Loucy (cell line): ENCODE measurements around the gene COL26A1.

Source experiments
- H2AFZ ChIP-seq: fragments of 200-600 bp; sonication (generic); 2 replicates; pipeline ENCODE4 v1.6.0; 2016; ENCODE audit warnings: antibody characterized with exemption, mild to moderate bottlenecking, low read length, moderate library complexity
- H3F3A ChIP-seq: fragments of 200-600 bp; 2 replicates; pipeline ENCODE4 v1.6.0; 2016; ENCODE audit warnings: antibody characterized with exemption, low read depth, mild to moderate bottlenecking
- H3K27me3 ChIP-seq: fragments of 200-600 bp; sonication (generic); 2 replicates; pipeline ENCODE4 v1.6.1; 2014; ENCODE audit warnings: low read length, mild to moderate bottlenecking; ENCODE audit not compliant: insufficient read depth, poor library complexity, severe bottlenecking
- H3K36me3 ChIP-seq: fragments of 200-600 bp; sonication (generic); 2 replicates; pipeline ENCODE4 v1.6.1; 2016; ENCODE audit warnings: low read length; ENCODE audit not compliant: insufficient read depth
- H3K4me1 ChIP-seq: fragments of 200-600 bp; sonication (generic); 2 replicates; pipeline ENCODE4 v1.5.1; 2014; ENCODE audit warnings: low read length, mild to moderate bottlenecking; ENCODE audit not compliant: insufficient read depth, poor library complexity, severe bottlenecking
- H3K4me2 ChIP-seq: fragments of 200-600 bp; sonication (generic); 2 replicates; pipeline ENCODE4 v1.6.0; 2014; ENCODE audit warnings: antibody characterized with exemption, low read length, low read depth, mild to moderate bottlenecking; ENCODE audit not compliant: poor library complexity, severe bottlenecking
- H3K4me3 ChIP-seq: fragments of 200-600 bp; sonication (generic); 2 replicates; pipeline ENCODE4 v1.5.1; 2014; ENCODE audit warnings: low read length, mild to moderate bottlenecking, mixed read lengths; ENCODE audit not compliant: poor library complexity, severe bottlenecking
- H3K79me2 ChIP-seq: fragments of 200-600 bp; sonication (generic); 2 replicates; pipeline ENCODE4 v1.6.1; 2014; ENCODE audit warnings: low read length; ENCODE audit not compliant: insufficient read depth
- H3K9ac ChIP-seq: fragments of 200-600 bp; sonication (generic); 2 replicates; pipeline ENCODE4 v1.6.0; 2014; ENCODE audit warnings: mild to moderate bottlenecking, low read depth, low read length, moderate library complexity; ENCODE audit not compliant: poor library complexity, severe bottlenecking
- H3K9me2 ChIP-seq: fragments of 200-600 bp; sonication (generic); replicated peaks from 2 replicates; pipeline ENCODE4 v1.6.1; 2016; ENCODE audit warnings: low read depth, low read length, mixed read lengths
- H3K9me3 ChIP-seq: fragments of 200-600 bp; sonication (generic); 2 replicates; pipeline ENCODE4 v1.6.1; 2014; ENCODE audit warnings: mild to moderate bottlenecking, antibody characterized with exemption, low read length, low read depth; ENCODE audit not compliant: insufficient read depth
- H4K20me1 ChIP-seq: fragments of 200-600 bp; sonication (generic); 2 replicates; pipeline ENCODE4 v1.6.0; 2014; ENCODE audit warnings: antibody characterized with exemption, low read length, mild to moderate bottlenecking; ENCODE audit not compliant: insufficient read depth, poor library complexity, severe bottlenecking
- EZH2phosphoT487 ChIP-seq: fragments of 200-600 bp; IDR thresholded peaks from 2 replicates; pipeline ENCODE4 v1.6.1; 2018; ENCODE audit warnings: antibody characterized with exemption, mild to moderate bottlenecking, moderate library complexity, borderline replicate concordance
- TF ChIP-seq, protein P1 (sequence below): fragments of 200-600 bp; sonication (generic); conservative IDR thresholded peaks from 2 replicates; pipeline ENCODE4 v1.5.1; 2014; ENCODE audit warnings: mild to moderate bottlenecking, antibody characterized with exemption, low read length

COL26A1 gene

DNA sequence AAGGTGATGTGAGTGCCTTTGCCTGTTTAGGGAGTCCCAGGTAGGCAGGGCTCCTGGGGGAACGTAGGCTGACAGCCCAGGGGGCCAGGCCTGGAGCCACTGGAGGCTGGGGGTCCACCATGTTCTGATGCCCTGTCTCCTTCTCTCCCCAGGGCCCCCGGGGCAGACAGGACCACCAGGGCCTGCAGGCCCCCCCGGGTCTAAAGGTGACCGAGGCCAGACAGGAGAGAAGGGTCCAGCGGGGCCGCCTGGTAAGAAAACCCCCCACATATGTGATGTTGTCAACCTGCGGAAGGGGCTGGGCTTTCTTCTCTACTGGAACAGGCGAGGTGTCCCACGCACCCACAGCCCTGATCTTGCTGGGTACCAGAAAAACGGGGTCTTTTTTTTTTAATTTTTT is 181.2 kb downstream of the COL26A1 start:
- TF ChIP-seq, protein P1, sequence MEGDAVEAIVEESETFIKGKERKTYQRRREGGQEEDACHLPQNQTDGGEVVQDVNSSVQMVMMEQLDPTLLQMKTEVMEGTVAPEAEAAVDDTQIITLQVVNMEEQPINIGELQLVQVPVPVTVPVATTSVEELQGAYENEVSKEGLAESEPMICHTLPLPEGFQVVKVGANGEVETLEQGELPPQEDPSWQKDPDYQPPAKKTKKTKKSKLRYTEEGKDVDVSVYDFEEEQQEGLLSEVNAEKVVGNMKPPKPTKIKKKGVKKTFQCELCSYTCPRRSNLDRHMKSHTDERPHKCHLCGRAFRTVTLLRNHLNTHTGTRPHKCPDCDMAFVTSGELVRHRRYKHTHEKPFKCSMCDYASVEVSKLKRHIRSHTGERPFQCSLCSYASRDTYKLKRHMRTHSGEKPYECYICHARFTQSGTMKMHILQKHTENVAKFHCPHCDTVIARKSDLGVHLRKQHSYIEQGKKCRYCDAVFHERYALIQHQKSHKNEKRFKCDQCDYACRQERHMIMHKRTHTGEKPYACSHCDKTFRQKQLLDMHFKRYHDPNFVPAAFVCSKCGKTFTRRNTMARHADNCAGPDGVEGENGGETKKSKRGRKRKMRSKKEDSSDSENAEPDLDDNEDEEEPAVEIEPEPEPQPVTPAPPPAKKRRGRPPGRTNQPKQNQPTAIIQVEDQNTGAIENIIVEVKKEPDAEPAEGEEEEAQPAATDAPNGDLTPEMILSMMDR: no peak
- TF ChIP-seq EZH2phosphoT487: no peak
- H3K9me3 ChIP-seq: no peaks in the 10 kb centered on the region
- H3K4me1 ChIP-seq: peaks cover 1% of the 10 kb centered on the region
- H2AFZ ChIP-seq: no peak overlapping the region
- H3K9ac ChIP-seq: no peak overlapping the region
- no peak overlapping the region for H3K4me2 ChIP-seq
- no peaks in the 10 kb centered on the region for H3K27me3 ChIP-seq
- no peaks in the 10 kb centered on the region for H3K79me2 ChIP-seq
- no peaks in the 10 kb centered on the region for H3F3A ChIP-seq
- H3K36me3 ChIP-seq: no peaks in the 10 kb centered on the region
- no peaks in the 10 kb centered on the region for H4K20me1 ChIP-seq
- no peak overlapping the region for H3K4me3 ChIP-seq
- H3K9me2 ChIP-seq: no peaks in the 10 kb centered on the region

DNA sequence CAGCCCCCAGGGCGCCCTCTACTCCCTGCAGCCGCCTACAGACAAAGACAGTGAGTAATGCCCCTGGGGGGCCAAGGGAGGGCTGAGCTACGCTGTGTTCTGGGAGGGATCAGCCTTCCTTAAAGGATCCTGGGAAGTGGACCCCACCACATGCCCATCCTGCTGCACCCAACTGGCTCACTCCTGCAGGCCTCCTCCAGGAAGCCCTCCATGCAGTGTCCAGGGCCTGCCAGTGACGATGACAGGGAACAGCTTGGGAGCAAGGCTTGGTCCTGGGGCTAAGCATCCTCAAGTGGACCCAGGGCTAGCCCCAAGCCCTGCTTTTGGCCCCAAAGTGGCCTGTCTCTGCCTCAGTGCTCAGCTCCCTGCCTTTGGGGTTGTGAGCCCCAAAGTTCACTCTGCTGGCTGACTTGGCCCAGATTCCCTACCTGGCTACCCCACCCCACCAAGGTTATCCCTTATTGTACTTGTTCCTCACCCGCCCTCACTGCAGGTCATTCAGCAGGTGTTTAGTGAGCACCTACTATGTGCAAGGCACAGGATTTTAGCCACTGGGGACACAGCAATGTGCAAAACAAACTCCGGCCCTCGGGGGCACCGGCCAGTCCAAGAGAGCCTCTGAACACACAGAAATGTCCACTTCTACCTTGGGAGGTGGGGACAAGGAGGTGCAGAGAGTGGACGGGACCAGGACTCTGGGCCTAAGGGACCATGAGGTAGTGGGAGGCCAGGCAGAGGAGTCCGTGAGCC is 182.9 kb downstream of the COL26A1 start:
- Histone ChIP-seq H3K27me3 (no peaks in the 10 kb centered on the region), H3K79me2 (no peaks in the 10 kb centered on the region), H2AFZ (no peak overlapping the region), H3K4me3 (no peak overlapping the region), H3K4me1 (no peaks in the 10 kb centered on the region), H4K20me1 (no peaks in the 10 kb centered on the region), H3K9me2 (no peaks in the 10 kb centered on the region), H3K4me2 (no peak overlapping the region), H3K9ac (no peak overlapping the region), H3F3A (no peaks in the 10 kb centered on the region), H3K36me3 (no peaks in the 10 kb centered on the region), H3K9me3 (no peaks in the 10 kb centered on the region)
- TF ChIP-seq EZH2phosphoT487: no peak
- TF ChIP-seq, protein P1: no peak

DNA sequence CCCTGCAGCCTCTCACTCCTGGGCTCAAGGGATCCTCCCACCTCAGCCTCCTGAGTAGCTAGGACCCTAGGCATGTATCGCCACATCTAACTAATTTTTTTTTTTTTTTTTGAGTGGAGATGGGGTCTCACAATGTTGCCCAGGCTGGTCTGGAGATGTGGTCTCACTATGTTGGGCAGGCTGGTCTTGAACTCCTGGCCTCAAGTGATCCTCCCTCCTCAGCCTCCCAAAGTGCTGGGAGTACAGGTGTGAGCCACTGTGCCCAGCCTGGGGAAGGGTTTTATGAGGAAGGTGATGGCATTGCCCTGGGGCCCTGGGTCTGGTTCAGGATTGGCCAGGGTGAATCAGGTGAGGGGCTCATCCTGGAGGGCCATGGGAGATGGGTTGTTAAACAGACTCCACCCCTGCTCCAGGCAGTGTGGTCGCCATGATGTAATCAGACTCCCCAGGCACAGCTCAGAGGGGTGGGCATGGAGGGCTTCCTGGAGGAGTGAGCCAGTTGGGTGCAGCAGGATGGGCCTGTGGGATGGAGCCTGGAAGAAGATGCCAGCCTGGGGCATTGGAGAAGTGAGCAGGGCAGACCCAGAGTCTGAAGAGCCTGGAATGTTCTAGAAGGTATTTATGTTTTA is 183.7 kb downstream of the COL26A1 start:
- no peaks in the 10 kb centered on the region for H3K4me1 ChIP-seq
- H3F3A ChIP-seq: no peaks in the 10 kb centered on the region
- no peaks in the 10 kb centered on the region for H3K27me3 ChIP-seq

More for the DNA sequence above, 183.7 kb downstream of the COL26A1 start:
- H3K9me3 ChIP-seq: no peaks in the 10 kb centered on the region
- no peak overlapping the region for H2AFZ ChIP-seq
- H3K79me2 ChIP-seq: no peaks in the 10 kb centered on the region
- H3K36me3 ChIP-seq: no peaks in the 10 kb centered on the region
- no peak overlapping the region for H3K4me2 ChIP-seq
- no peaks in the 10 kb centered on the region for H3K9me2 ChIP-seq
- no peaks in the 10 kb centered on the region for H4K20me1 ChIP-seq
- no peak overlapping the region for H3K4me3 ChIP-seq
- H3K9ac ChIP-seq: no peak overlapping the region
- no peak for TF ChIP-seq EZH2phosphoT487
- TF ChIP-seq, protein P1: no peak
